Pancreas (tissue), 10 donors: ENCODE results near the gene SMAD3. TPM values are rescaled to one million over a fixed set of nuclear protein-coding genes. Genes with fewer than 3 reads are reported as not detected.

Source experiments
- ATAC-seq, 4 donors: fragments of 200-7000 bp; cut with Tn5 transposase; one replicate each; pipeline versions ENCODE4 v1.8.0 to v1.9.1; 2020; ENCODE audit warnings: mild to moderate bottlenecking in 4 of 4, moderate library complexity in 4 of 4
- DNase-seq, 6 donors: peaks; one replicate each; pipeline ENCODE4 v3.0.0-alpha.2; 2020
- FAIRE-seq: peaks from 2 replicates; lab custom pipeline; 2012; peaks lifted over from hg19 to GRCh38; lab: Jason Lieb, UNC
- H3K27ac ChIP-seq, 4 donors: fragments of 200-600 bp; sonication (generic); 1 replicate in 3 of 4; 2 replicates in 1 of 4; pipeline versions ENCODE4 v1.5.0 to v1.8.0; 2020
- H3K27me3 ChIP-seq, 4 donors: fragments of 200-600 bp; one replicate each; pipeline ENCODE4 v1.8.0; 2021
- H3K36me3 ChIP-seq, 3 donors: fragments of 200-600 bp; sonication (generic) in 1 of 3; one replicate each; pipeline versions ENCODE4 v1.5.0 to v1.8.0; 2020 to 2021
- H3K4me1 ChIP-seq, 3 donors: fragments of 200-600 bp; one replicate each; pipeline ENCODE4 v1.8.0; 2021
- H3K4me3 ChIP-seq, 4 donors: fragments of 200-600 bp; sonication (generic) in 2 of 4; one replicate each; pipeline versions ENCODE4 v1.5.0 to v1.8.0; 2020 to 2021
- H3K9me3 ChIP-seq, 4 donors: fragments of 200-600 bp; one replicate each; pipeline ENCODE4 v1.8.0; 2021
- CTCF ChIP-seq, 4 donors: fragments of 200-600 bp; sonication (generic) in 3 of 4; IDR thresholded peaks; one replicate each; pipeline versions ENCODE4 v1.5.0 to v1.8.0; 2021; ENCODE audit warnings: antibody characterized with exemption in 4 of 4
- WGBS, 2 donors: extraction: QIAGEN DNeasy Blood & Tissue Kit; methylation state at CpG; one replicate each; pipeline ENCODE4 v1.1.7; 2013; 5-methylcytosine and 5-hydroxymethylcytosine counted together
- intact Hi-C, 3 donors: fragments of 100-400 bp; cut with DNase I; formaldehyde crosslinking; loops; one replicate each; pipeline versions ENCODE4 v1.11.1 to v1.14.2; 2022
- polyA plus RNA-seq, 2 donors: library from polyadenylated mRNA; stranded (reverse); fragments of 200-250 nt; gene quantifications; one replicate each; pipeline ENCODE4 v1.2.3, GENCODE V29; 2013
- total RNA-seq, 6 donors: library from RNA; stranded (reverse); fragmentation: NEBNext Ultra II Directional in 4 of 6; extraction: Animal tissue kit (Norgen Biotek cat#: 25700) in 4 of 6; gene quantifications; one replicate each; pipeline versions ENCODE4 v1.2.1 to v1.2.4, GENCODE V29; 2021 to 2023
- donor health status: healthy with polysubstance abuse.
- donor health status: DM: no; HTN: no; CAD: no; lungs with moderate emphysema.
- donor health status: DM: no; HTN: no; CAD: no.
- donor health status: control.
- donor health status: control.
- donor health status: Bipolar disorder and iron deficiency.
- donor health status: DM: yes; HTN: yes; CAD: no.
- donor health status: DM: no; HTN: no; CAD: no.
- donor health status: DM: no; HTN: no; CAD: no.
- donor health status: DM: yes; HTN: yes; CAD: no.

SMAD3 gene
- total and polyA plus RNA-seq, 8 donors = 7.9 to 42.5 (median 21.4) TPM

- FAIRE-seq = no peak
- Histone ChIP-seq H3K36me3 (no peaks in the 10 kb centered on the region), H3K4me1 (peaks cover 60 to 87% (median 67%) of the 10 kb centered on the region in 3 donors), H3K4me3 (no peak overlapping the region), H3K27ac (peak overlapping the region in 1 of 4 donors; percentile 37), H3K9me3 (no peaks in the 10 kb centered on the region), H3K27me3 (no peaks in the 10 kb centered on the region)
- intact Hi-C loops = no loop called here
- DNase-seq = no peak
- no peak for TF ChIP-seq CTCF (IDR thresholded peaks at IDR 0.05)
- ATAC-seq = no peak
- 95 to 98% methylated on average over 3 of the region's 3 CpGs for WGBS, 2 donors
Measured at GRCh38 chr15:67085237-67085817, 19.9 kb downstream of the SMAD3 start.

GRCh38 chr15:67085818-67086636 is 20.6 kb downstream of the SMAD3 start:
- Histone ChIP-seq H3K36me3 (no peaks in the 10 kb centered on the region), H3K4me1 (peaks cover 60 to 86% (median 73%) of the 10 kb centered on the region in 3 donors), H3K27ac (peak overlapping the region in 1 of 4 donors; percentile 37), H3K4me3 (no peak overlapping the region), H3K9me3 (no peaks in the 10 kb centered on the region), H3K27me3 (no peaks in the 10 kb centered on the region)
- ATAC-seq = peak in 3 of 4 donors; percentile 4 to 29 (median 7)
- intact Hi-C loops = no loop called here
- no peak for DNase-seq
- TF ChIP-seq CTCF (IDR thresholded peaks at IDR 0.05) = no peak
- no peak for FAIRE-seq
- WGBS, 2 donors = 60 to 63% methylated on average over 3 of the region's 3 CpGs

- no peaks in the 10 kb centered on the region for H3K36me3 ChIP-seq
- ATAC-seq (no peak), DNase-seq (no peak), FAIRE-seq (no peak)
- peaks cover 60 to 86% (median 74%) of the 10 kb centered on the region in 3 donors for H3K4me1 ChIP-seq
- 60 to 74% methylated on average over 3 of the region's 3 CpGs for WGBS, 2 donors
- no peak for TF ChIP-seq CTCF (IDR thresholded peaks at IDR 0.05)
- H3K27ac ChIP-seq = peak overlapping the region in 1 of 4 donors; percentile 37
- no peaks in the 10 kb centered on the region for H3K9me3 ChIP-seq
- H3K27me3 ChIP-seq = no peaks in the 10 kb centered on the region
- H3K4me3 ChIP-seq = no peak overlapping the region
- intact Hi-C loops = no loop called here
Measured at GRCh38 chr15:67086637-67086914, 21.2 kb downstream of the SMAD3 start.

GRCh38 chr15:67087507-67088172 is 22.2 kb downstream of the SMAD3 start:
- Histone ChIP-seq H3K27ac (peak overlapping the region in 2 of 4 donors; percentile 30 to 50), H3K27me3 (no peaks in the 10 kb centered on the region), H3K36me3 (no peaks in the 10 kb centered on the region), H3K4me1 (peaks cover 58 to 86% (median 69%) of the 10 kb centered on the region in 3 donors), H3K4me3 (no peak overlapping the region), H3K9me3 (no peaks in the 10 kb centered on the region)
- FAIRE-seq (no peak), DNase-seq (no peak), ATAC-seq (peak in 2 of 4 donors; percentile 17 to 32)
- intact Hi-C loops = no loop called here
- no peak for TF ChIP-seq CTCF (IDR thresholded peaks at IDR 0.05)
- 32 to 38% methylated on average over 6 of the region's 6 CpGs for WGBS, 2 donors
